ENCODE results near the gene TENM3. TPM values are rescaled to one million over a fixed set of nuclear protein-coding genes. Genes with fewer than 3 reads are reported as not detected.

The TENM3 gene
- total and polyA plus RNA-seq, 10 of the 15 experiments (the other 5 are each of a cell fraction or from before 2014, with no cell fraction given), result 0.01 to 1.7 (median 0.08) TPM; not detected in 2

DNA sequence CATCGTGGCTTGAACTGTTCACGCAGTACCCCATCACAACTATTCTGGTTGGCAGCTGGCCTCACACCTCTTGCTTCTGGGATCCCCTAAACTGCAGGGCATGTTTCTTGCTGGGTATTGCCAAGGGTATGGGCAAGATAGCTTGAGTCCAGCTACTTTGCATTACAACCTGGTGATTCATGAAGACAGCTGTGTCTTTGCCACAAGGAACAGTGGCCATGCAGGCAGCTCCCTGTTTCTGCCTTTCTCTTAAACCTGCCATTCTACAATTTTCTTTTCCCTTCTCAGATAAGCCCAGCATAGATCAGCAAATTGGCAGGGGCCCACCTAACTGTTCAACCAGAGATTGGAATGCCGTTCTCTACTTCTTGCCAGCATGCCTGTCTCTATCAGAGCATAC, 42.8 kb downstream of the TENM3 start:
- WGBS (ENCODE audit: insufficient coverage, insufficient replicate concordance, low lambda C conversion rate, missing lambda C conversion rate), result 31% methylated on average over 3 of the region's 3 CpGs

More for the DNA sequence above, 42.8 kb downstream of the TENM3 start:
- DNase-seq (ENCODE audit: low read depth, low spot score) (no peak), FAIRE-seq (no peak), ATAC-seq (no peak)
- H3K27ac ChIP-seq (ENCODE audit: control insufficient read depth, insufficient read depth), result no peak overlapping the region
- no peaks in the 10 kb centered on the region for H4K20me1 ChIP-seq (ENCODE audit: control insufficient read depth, insufficient read depth)
- H3K27me3 ChIP-seq (replicated peaks in 1 of 2; ENCODE audit: control insufficient read depth in 2 of 2, insufficient read depth in 2 of 2, low read length in 1 of 2), result no peaks in the 10 kb centered on the region
- no TSS peak for BruUV-seq (replicated peaks)
- SMC1A ChIA-PET (ENCODE audit: uncharacterized antibody, unreplicated experiment), result no interaction called here
- H3K36me3 ChIP-seq (ENCODE audit: control insufficient read depth in 2 of 2, insufficient read depth in 2 of 2, low read length in 1 of 2), result no peaks in the 10 kb centered on the region
- H2AFZ ChIP-seq (ENCODE audit: control insufficient read depth, low read depth, low read length), result no peak overlapping the region
- H3K4me3 ChIP-seq, result no peak overlapping the region
- H3K4me1 ChIP-seq (ENCODE audit: control insufficient read depth, insufficient read depth, low read length), result no peaks in the 10 kb centered on the region
- no peak overlapping the region for H3K9ac ChIP-seq (ENCODE audit: control insufficient read depth, insufficient read depth, low read length)
- TF ChIP-seq POLR2AphosphoS5 (IDR thresholded peaks at IDR 0.05; ENCODE audit: low read length) (no peak), HCFC1 (IDR thresholded peaks at IDR 0.05; ENCODE audit: low read length) (no peak), PAX5 (IDR thresholded peaks at IDR 0.05; ENCODE audit: borderline replicate concordance, low read depth, low read length) (no peak), PML (IDR thresholded peaks at IDR 0.05; ENCODE audit: low read length) (no peak), CEBPB (IDR thresholded peaks at IDR 0.05; ENCODE audit: borderline replicate concordance in 1 of 2, low read depth in 2 of 2, low read length in 2 of 2) (no peak), IRF4 (IDR thresholded peaks at IDR 0.05; ENCODE audit: low read depth, low read length) (no peak), MEF2B (IDR thresholded peaks at IDR 0.05; ENCODE audit: partially characterized antibody, poor library complexity, severe bottlenecking) (no peak), CREB1 (IDR thresholded peaks at IDR 0.05; ENCODE audit: low read depth) (no peak), JUNB (IDR thresholded peaks at IDR 0.05) (no peak), KAT2A (conservative IDR thresholded peaks at IDR 0.05; ENCODE audit: control insufficient read depth, low read depth, low read length) (no peak), STAT3 (IDR thresholded peaks at IDR 0.05; ENCODE audit: low read depth, low read length) (no peak)
- TF ChIP-seq, protein P1, sequence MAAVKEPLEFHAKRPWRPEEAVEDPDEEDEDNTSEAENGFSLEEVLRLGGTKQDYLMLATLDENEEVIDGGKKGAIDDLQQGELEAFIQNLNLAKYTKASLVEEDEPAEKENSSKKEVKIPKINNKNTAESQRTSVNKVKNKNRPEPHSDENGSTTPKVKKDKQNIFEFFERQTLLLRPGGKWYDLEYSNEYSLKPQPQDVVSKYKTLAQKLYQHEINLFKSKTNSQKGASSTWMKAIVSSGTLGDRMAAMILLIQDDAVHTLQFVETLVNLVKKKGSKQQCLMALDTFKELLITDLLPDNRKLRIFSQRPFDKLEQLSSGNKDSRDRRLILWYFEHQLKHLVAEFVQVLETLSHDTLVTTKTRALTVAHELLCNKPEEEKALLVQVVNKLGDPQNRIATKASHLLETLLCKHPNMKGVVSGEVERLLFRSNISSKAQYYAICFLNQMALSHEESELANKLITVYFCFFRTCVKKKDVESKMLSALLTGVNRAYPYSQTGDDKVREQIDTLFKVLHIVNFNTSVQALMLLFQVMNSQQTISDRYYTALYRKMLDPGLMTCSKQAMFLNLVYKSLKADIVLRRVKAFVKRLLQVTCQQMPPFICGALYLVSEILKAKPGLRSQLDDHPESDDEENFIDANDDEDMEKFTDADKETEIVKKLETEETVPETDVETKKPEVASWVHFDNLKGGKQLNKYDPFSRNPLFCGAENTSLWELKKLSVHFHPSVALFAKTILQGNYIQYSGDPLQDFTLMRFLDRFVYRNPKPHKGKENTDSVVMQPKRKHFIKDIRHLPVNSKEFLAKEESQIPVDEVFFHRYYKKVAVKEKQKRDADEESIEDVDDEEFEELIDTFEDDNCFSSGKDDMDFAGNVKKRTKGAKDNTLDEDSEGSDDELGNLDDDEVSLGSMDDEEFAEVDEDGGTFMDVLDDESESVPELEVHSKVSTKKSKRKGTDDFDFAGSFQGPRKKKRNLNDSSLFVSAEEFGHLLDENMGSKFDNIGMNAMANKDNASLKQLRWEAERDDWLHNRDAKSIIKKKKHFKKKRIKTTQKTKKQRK (IDR thresholded peaks at IDR 0.05; ENCODE audit: low read depth, low read length), result no peak
- TF ChIP-seq, protein P2, sequence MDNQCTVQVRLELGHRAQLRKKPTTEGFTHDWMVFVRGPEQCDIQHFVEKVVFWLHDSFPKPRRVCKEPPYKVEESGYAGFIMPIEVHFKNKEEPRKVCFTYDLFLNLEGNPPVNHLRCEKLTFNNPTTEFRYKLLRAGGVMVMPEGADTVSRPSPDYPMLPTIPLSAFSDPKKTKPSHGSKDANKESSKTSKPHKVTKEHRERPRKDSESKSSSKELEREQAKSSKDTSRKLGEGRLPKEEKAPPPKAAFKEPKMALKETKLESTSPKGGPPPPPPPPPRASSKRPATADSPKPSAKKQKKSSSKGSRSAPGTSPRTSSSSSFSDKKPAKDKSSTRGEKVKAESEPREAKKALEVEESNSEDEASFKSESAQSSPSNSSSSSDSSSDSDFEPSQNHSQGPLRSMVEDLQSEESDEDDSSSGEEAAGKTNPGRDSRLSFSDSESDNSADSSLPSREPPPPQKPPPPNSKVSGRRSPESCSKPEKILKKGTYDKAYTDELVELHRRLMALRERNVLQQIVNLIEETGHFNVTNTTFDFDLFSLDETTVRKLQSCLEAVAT (IDR thresholded peaks at IDR 0.05), result no peak
- TF ChIP-seq, protein P3, sequence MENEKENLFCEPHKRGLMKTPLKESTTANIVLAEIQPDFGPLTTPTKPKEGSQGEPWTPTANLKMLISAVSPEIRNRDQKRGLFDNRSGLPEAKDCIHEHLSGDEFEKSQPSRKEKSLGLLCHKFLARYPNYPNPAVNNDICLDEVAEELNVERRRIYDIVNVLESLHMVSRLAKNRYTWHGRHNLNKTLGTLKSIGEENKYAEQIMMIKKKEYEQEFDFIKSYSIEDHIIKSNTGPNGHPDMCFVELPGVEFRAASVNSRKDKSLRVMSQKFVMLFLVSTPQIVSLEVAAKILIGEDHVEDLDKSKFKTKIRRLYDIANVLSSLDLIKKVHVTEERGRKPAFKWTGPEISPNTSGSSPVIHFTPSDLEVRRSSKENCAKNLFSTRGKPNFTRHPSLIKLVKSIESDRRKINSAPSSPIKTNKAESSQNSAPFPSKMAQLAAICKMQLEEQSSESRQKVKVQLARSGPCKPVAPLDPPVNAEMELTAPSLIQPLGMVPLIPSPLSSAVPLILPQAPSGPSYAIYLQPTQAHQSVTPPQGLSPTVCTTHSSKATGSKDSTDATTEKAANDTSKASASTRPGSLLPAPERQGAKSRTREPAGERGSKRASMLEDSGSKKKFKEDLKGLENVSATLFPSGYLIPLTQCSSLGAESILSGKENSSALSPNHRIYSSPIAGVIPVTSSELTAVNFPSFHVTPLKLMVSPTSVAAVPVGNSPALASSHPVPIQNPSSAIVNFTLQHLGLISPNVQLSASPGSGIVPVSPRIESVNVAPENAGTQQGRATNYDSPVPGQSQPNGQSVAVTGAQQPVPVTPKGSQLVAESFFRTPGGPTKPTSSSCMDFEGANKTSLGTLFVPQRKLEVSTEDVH (IDR thresholded peaks at IDR 0.05; ENCODE audit: low read depth, partially characterized antibody), result no peak
- H3K79me2 ChIP-seq (ENCODE audit: control insufficient read depth, insufficient read depth, low read length), result no peaks in the 10 kb centered on the region
- CTCF ChIA-PET, result no interaction called here
- no peak overlapping the region for H3K4me2 ChIP-seq (ENCODE audit: control insufficient read depth, insufficient read depth)
- RAD21 ChIA-PET (ENCODE audit: unreplicated experiment), result no interaction called here
- intact Hi-C loops (cut with micrococcal nuclease; ENCODE audit: unreplicated experiment) (no loop called here), in situ Hi-C loops (cut with MboI) (no loop called here)
- POLR2A ChIA-PET, result no interaction called here
- H3K9me3 ChIP-seq (replicated peaks; ENCODE audit: control insufficient read depth, insufficient read depth, low read length), result no peaks in the 10 kb centered on the region

Data from GM12878 (cell line).